ENCODE results near the gene LNPK.

DNA sequence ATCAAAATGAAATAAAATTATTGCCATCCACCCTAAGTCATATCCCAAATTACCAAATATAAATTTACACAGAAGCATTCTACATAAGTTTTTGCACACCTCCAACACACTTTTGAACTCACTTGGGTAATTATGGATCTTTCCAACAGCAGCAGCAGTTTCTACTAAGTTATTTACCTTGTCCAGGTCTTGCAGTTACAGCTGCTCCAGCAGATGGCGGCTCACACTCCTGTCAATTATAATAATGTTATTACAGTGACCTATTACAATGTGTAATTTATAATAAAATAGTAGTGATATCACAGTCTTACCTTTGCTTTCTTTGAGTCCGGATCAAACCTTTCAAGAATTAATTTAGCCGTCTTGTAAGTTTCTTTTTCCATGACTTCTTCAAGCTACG lies 37.9 kb downstream of the LNPK start:
- TF ChIP-seq POLR2A (IDR thresholded peaks at IDR 0.05; ENCODE audit: low read depth, low read length) (no peak), TAF1 (IDR thresholded peaks at IDR 0.05; ENCODE audit: low read depth, low read length) (no peak), POLR2AphosphoS5 (IDR thresholded peaks at IDR 0.05; ENCODE audit: low read depth, low read length) (no peak), PAX5 (IDR thresholded peaks at IDR 0.05; ENCODE audit: insufficient read depth, low read length, severe bottlenecking) (no peak), POU2F2 (IDR thresholded peaks at IDR 0.05; ENCODE audit: low read depth, low read length) (no peak)
